ENCODE data around the gene FADS6. TPM values are rescaled to one million over a fixed set of nuclear protein-coding genes. Genes with fewer than 3 reads are reported as not detected.

The FADS6 gene
- total and polyA plus RNA-seq, 12 donors: 0.92 to 15.3 (median 6.0) TPM

DNA sequence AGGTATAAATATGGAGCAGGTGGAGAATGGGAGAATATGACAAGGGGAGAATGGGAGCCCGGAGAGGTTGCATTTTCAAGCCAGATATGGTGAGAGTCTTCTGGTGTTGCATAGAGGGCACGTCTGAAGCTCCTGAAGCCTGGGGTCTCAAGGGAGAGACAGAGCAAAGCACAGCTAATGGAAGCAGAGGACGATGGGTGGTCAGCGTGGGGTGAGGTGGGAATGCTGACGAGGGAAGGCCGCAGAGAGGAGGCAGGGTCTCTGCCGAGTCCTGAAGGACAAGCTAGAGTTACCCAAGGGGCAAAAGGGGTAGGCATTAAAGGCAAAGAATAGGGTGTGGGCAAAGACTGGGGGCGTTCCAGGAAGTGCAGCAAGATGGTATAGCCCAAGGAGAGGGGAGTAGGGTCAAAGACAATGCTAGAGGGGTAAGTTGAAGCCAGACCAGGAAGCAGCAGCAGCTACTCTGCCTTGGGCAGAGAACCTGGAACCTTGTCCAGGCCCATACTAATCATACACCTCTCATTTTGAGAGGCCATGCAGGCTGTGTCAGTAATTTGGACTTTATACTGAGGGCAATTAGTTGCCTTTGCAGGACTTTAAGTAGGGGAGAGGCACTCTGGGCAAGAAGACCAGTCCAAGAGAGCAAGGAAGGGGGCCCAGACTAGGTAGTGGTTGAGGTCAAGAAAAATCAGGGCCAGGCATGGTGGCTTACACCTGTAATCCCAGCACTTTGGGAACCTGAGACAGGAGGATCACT, 44.9 kb upstream of the FADS6 start:
- TF ChIP-seq, protein P1, sequence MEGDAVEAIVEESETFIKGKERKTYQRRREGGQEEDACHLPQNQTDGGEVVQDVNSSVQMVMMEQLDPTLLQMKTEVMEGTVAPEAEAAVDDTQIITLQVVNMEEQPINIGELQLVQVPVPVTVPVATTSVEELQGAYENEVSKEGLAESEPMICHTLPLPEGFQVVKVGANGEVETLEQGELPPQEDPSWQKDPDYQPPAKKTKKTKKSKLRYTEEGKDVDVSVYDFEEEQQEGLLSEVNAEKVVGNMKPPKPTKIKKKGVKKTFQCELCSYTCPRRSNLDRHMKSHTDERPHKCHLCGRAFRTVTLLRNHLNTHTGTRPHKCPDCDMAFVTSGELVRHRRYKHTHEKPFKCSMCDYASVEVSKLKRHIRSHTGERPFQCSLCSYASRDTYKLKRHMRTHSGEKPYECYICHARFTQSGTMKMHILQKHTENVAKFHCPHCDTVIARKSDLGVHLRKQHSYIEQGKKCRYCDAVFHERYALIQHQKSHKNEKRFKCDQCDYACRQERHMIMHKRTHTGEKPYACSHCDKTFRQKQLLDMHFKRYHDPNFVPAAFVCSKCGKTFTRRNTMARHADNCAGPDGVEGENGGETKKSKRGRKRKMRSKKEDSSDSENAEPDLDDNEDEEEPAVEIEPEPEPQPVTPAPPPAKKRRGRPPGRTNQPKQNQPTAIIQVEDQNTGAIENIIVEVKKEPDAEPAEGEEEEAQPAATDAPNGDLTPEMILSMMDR (IDR thresholded peaks at IDR 0.05): no peak
- no peak for TF ChIP-seq POLR2A (IDR thresholded peaks at IDR 0.05)
- H3K36me3 ChIP-seq (replicated peaks in 1 of 2): no peaks in the 10 kb centered on the region
- no peaks in the 10 kb centered on the region for H3K4me1 ChIP-seq (replicated peaks in 1 of 2)
- WGBS, 4 donors: 61 to 75% (median 72%) methylated on average over 8 of the region's 8 CpGs
- no peak overlapping the region for H3K4me3 ChIP-seq
- peaks cover 41% of the 10 kb centered on the region for H3K27me3 ChIP-seq
- no peak overlapping the region for H3K27ac ChIP-seq
- intact Hi-C loops (cut with DNase I): no loop called here
- H3K9me3 ChIP-seq (replicated peaks in 1 of 3): no peaks in the 10 kb centered on the region
- no peak for DNase-seq

DNA sequence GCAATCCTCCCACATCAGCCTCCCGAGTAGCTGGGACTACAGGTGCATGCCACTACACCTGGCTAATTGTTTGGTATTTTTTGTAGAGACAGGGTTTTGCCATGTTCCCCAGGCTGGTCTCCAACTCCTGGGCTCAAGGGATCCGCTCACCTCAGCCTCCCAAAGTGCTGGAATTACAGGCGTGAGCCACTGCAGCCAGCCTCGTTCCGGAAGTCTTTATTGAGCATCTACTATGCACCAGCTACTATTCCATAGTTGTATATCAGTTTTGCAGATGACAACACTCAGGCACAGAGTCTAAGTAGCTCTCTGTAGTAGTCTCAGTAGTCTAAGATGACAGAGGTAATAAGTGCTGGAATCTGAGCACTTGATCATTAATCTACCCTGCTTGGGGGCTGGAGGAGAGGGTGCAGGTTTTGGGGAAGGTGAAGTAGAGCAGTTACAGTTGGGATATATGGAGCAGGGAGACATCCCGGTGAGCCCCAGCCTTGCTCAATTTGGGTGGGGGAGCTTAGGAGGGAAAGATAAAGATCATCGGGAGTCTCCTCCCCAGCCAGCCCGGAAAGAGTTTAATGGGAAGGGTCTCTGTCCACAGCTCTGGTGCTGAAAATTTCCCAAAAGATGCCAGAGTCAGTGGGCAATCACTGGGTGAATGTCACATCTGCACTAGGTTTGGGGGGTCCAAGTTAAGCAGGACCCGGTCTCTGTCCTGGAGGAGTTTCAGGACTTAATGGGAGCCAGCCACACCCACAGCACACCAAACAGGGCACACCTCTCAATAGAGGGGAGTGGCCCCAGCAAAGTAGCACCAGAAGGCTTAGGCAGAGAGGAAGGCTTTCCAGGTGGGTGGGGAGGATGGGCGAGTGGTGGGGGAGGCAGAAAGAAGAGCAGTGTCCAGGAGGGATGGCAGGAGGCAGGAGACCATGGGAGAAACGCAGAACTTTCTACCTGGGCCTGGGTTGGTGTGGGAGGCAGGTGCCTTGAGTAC, 43.9 kb upstream of the FADS6 start:
- no peak overlapping the region for H3K27ac ChIP-seq
- no peaks in the 10 kb centered on the region for H3K4me1 ChIP-seq (replicated peaks in 1 of 2)
- TF ChIP-seq, protein P1 (IDR thresholded peaks at IDR 0.05): no peak
- no peak for TF ChIP-seq POLR2A (IDR thresholded peaks at IDR 0.05)
- no peak overlapping the region for H3K4me3 ChIP-seq
- H3K27me3 ChIP-seq: peaks cover 37% of the 10 kb centered on the region
- H3K9me3 ChIP-seq (replicated peaks in 1 of 3): no peaks in the 10 kb centered on the region
- WGBS, 4 donors: 50 to 53% (median 52%) methylated on average over 10 to 11 of the region's 11 CpGs
- intact Hi-C loops (cut with DNase I): no loop called here
- DNase-seq: no peak
- no peaks in the 10 kb centered on the region for H3K36me3 ChIP-seq (replicated peaks in 1 of 2)

GRCh38 chr17:74936470-74936799, 43.0 kb upstream of the FADS6 start:
- no peak for TF ChIP-seq POLR2A (IDR thresholded peaks at IDR 0.05)
- TF ChIP-seq, protein P1 (IDR thresholded peaks at IDR 0.05): no peak
- Histone ChIP-seq H3K4me3 (no peak overlapping the region), H3K27ac (no peak overlapping the region), H3K27me3 (peaks cover 31% of the 10 kb centered on the region), H3K9me3 (replicated peaks in 1 of 3) (no peaks in the 10 kb centered on the region), H3K4me1 (replicated peaks in 1 of 2) (no peaks in the 10 kb centered on the region), H3K36me3 (replicated peaks in 1 of 2) (no peaks in the 10 kb centered on the region)
- intact Hi-C loops (cut with DNase I): no loop called here
- no peak for DNase-seq
- 18 to 23% (median 21%) methylated on average over 6 to 12 of the region's 12 CpGs for WGBS, 4 donors
